HepG2 (cell line): ENCODE measurements around the gene RBM47. TPM values are rescaled to one million over a fixed set of nuclear protein-coding genes. Genes with fewer than 3 reads are reported as not detected.

Experiments used
- ATAC-seq: fragments of 200-7000 bp; cut with Tn5 transposase; 3 replicates; pipeline ENCODE4 v1.9.1; 2020; ENCODE audit warnings: mild to moderate bottlenecking, moderate library complexity
- BruUV-seq: library from RNA; stranded (reverse); fragments of 400-500 nt; replicated peaks from 2 replicates; lab custom pipeline; 2021; lab: Mats Ljungman, UMichigan
- CTCF ChIA-PET: fragments of 300-600 bp; formaldehyde crosslinking; extraction: SDS; loops from one replicate; lab custom pipeline; 2021; ENCODE audit warnings: low total read pairs, inconsistent platforms, low intra/inter-chr PET ratio; lab: Yijun Ruan, JAX
- POLR2A ChIA-PET: fragments of 350-600 bp; sonication (Branson Sonifier 250); formaldehyde crosslinking; loops from one replicate; lab custom pipeline; 2020; ENCODE audit warnings: antibody characterized with exemption, inconsistent platforms; lab: Yijun Ruan, JAX
- DNase-seq: peaks from one replicate; pipeline ENCODE4 v3.0.0-alpha.2; 2015; ENCODE audit warnings: low spot score
- FAIRE-seq: peaks from 3 replicates; lab custom pipeline; 2011; peaks lifted over from hg19 to GRCh38; lab: Jason Lieb, UNC
- H2AFZ ChIP-seq: one replicate; pipeline ENCODE4 v1.6.1; 2011; ENCODE audit warnings: low read length, inconsistent platforms
- H3K27ac ChIP-seq: fragments of 300-600 bp; 3 replicates; pipeline ENCODE4 v1.8.0; 2011; ENCODE audit warnings: mixed run types, mild to moderate bottlenecking, mixed read lengths, low read length, inconsistent platforms; ENCODE audit not compliant: insufficient read depth; ENCODE audit errors: extremely low read length
- H3K27me3 ChIP-seq, 2 experiments: fragments of 200-600 bp in 1 of 2; 2 replicates in 1 of 2; 3 replicates in 1 of 2; pipeline versions ENCODE4 v1.6.0 to v1.8.0; 2011; ENCODE audit warnings: low read length in 2 of 2, mild to moderate bottlenecking in 2 of 2, moderate library complexity in 2 of 2, inconsistent platforms in 1 of 2; ENCODE audit not compliant: insufficient read depth in 2 of 2, control insufficient read depth in 1 of 2
- H3K36me3 ChIP-seq, 2 experiments: fragments of 200-600 bp in 1 of 2; replicated peaks in 1 of 2; 2 replicates in 1 of 2; 3 replicates in 1 of 2; pipeline versions ENCODE4 v1.5.1 to v1.8.0; 2011; ENCODE audit warnings: low read length in 2 of 2, inconsistent platforms in 1 of 2; ENCODE audit not compliant: insufficient read depth in 2 of 2, control insufficient read depth in 1 of 2
- H3K4me1 ChIP-seq: 2 replicates; pipeline ENCODE4 v1.5.1; 2012; ENCODE audit warnings: low read length, inconsistent platforms; ENCODE audit not compliant: insufficient read depth
- H3K4me2 ChIP-seq: 2 replicates; pipeline ENCODE4 v1.6.0; 2011; ENCODE audit warnings: low read depth, low read length, inconsistent platforms
- H3K4me3 ChIP-seq, 3 experiments: fragments of 200-600 bp in 1 of 3; sonication (generic), shearing (Covaris generic) in 1 of 3; replicated peaks in 1 of 3; 2 replicates each; pipeline ENCODE4 v1.5.1; 2011 to 2016; ENCODE audit warnings: low read length in 3 of 3, inconsistent platforms in 2 of 3, low read depth in 2 of 3, mild to moderate bottlenecking in 2 of 3, control low read depth in 1 of 3, mixed read lengths in 1 of 3; ENCODE audit not compliant: insufficient read depth in 1 of 3
- H3K79me2 ChIP-seq: one replicate; pipeline ENCODE4 v1.6.1; 2011; ENCODE audit warnings: low read length, inconsistent platforms; ENCODE audit not compliant: insufficient read depth
- H3K9ac ChIP-seq: 2 replicates; pipeline ENCODE4 v1.6.0; 2011; ENCODE audit warnings: mild to moderate bottlenecking, low read depth, low read length, inconsistent platforms; ENCODE audit not compliant: insufficient read depth
- H3K9me3 ChIP-seq: 2 replicates; pipeline ENCODE4 v1.5.1; 2012; ENCODE audit warnings: mild to moderate bottlenecking, low read length
- H4K20me1 ChIP-seq: 2 replicates; pipeline ENCODE4 v1.6.0; 2011; ENCODE audit warnings: inconsistent platforms, mild to moderate bottlenecking, low read length, moderate library complexity; ENCODE audit not compliant: insufficient read depth
- DNMT1 ChIP-seq: sonication (generic); formaldehyde crosslinking; IDR thresholded peaks from 2 replicates; pipeline ENCODE4 v1.5.1; 2020; ENCODE audit warnings: mild to moderate bottlenecking, missing genetic modification reagents
- KAT7 ChIP-seq: IDR thresholded peaks from 2 replicates; pipeline ENCODE4 v1.6.1; 2018; ENCODE audit warnings: borderline replicate concordance, missing compliant biosample characterization
- KLF6 ChIP-seq: IDR thresholded peaks from 2 replicates; pipeline ENCODE4 v1.8.0; 2016; ENCODE audit warnings: missing biosample characterization, missing genetic modification reagents
- NFIC ChIP-seq: IDR thresholded peaks from 2 replicates; pipeline ENCODE4 v1.6.1; 2012; ENCODE audit warnings: mild to moderate bottlenecking, low read length, inconsistent platforms
- PBX3 ChIP-seq: sonication (generic); formaldehyde crosslinking; IDR thresholded peaks from 2 replicates; pipeline ENCODE4 v1.8.1; 2023; ENCODE audit warnings: missing genetic modification reagents, inconsistent platforms, borderline replicate concordance
- ZNF296 ChIP-seq: sonication (generic); formaldehyde crosslinking; conservative IDR thresholded peaks from 2 replicates; pipeline ENCODE4 v1.5.0; 2020; ENCODE audit warnings: mild to moderate bottlenecking, missing genetic modification reagents
- WGBS: methylation state at CpG from one replicate; pipeline ENCODE4 v1.1.6; 2017; ENCODE audit warnings: low lambda C conversion rate; 5-methylcytosine and 5-hydroxymethylcytosine counted together
- in situ Hi-C: cut with HindIII; loops from 2 replicates; pipeline ENCODE4 v1.10.0; 2017; ENCODE audit warnings: low pct_unique_long_range_greater_than_20kb; ENCODE audit not compliant: extremely low pct_ligation_motif_present
- intact Hi-C: fragments of 100-400 bp; cut with micrococcal nuclease; formaldehyde crosslinking; loops from one replicate; pipeline ENCODE4 v1.10.0; 2022; ENCODE audit not compliant: unreplicated experiment
- polyA plus RNA-seq, 8 experiments: library from polyadenylated mRNA; depleted of rRNA in 3 of 8; stranded (reverse) in 7 of 8; unstranded in 1 of 8; fragments of >200 nt; fragmentation: Illumina TruSeq in 4 of 8; extraction: Trizol in 4 of 8; gene quantifications; 2 replicates each; pipeline versions ENCODE4 v1.2.1 to v1.2.3, GENCODE V29; 2011 to 2016; ENCODE audit warnings: low read depth in 4 of 8, missing spikeins in 1 of 8, mixed read lengths in 1 of 8; ENCODE audit not compliant: insufficient read depth in 1 of 8
- total RNA-seq, 5 experiments: library from RNA; depleted of rRNA; stranded (reverse); fragments of >200 nt; fragmentation: Illumina TruSeq; extraction: Trizol; gene quantifications; 2 replicates each; pipeline ENCODE4 v1.2.3, GENCODE V29; 2016; ENCODE audit warnings: low read depth in 1 of 5

Gene RBM47
- total and polyA plus RNA-seq, 2 of the 13 experiments (the other 11 are each of a cell fraction or from before 2014, with no cell fraction given): 1.2 to 2.5 TPM

- WGBS: 16% methylated on average over 1 of the region's 1 CpG
- Histone ChIP-seq H3K4me2 (no peak overlapping the region), H4K20me1 (no peaks in the 10 kb centered on the region), H3K4me3 (no peak overlapping the region), H3K36me3 (no peaks in the 10 kb centered on the region), H3K4me1 (no peaks in the 10 kb centered on the region), H3K27ac (no peak overlapping the region), H3K79me2 (no peaks in the 10 kb centered on the region), H2AFZ (no peak overlapping the region), H3K9ac (no peak overlapping the region), H3K9me3 (no peaks in the 10 kb centered on the region), H3K27me3 (no peaks in the 10 kb centered on the region)
- in situ Hi-C loops: no loop called here
- DNase-seq (no peak), ATAC-seq (no peak), FAIRE-seq (no peak)
- intact Hi-C loops: no loop called here
- no peak for TF ChIP-seq PBX3 (CRISPR knock-in tag)
- TF ChIP-seq KLF6 (CRISPR knock-in tag): no peak
- TF ChIP-seq ZNF296 (CRISPR knock-in tag): no peak
- TF ChIP-seq DNMT1 (CRISPR knock-in tag): no peak
- no peak for TF ChIP-seq KAT7 (CRISPR knock-in tag)
- no peak for TF ChIP-seq NFIC
- no TSS peak for BruUV-seq
- CTCF ChIA-PET: no interaction called here
- POLR2A ChIA-PET: no interaction called here
These were observed 145.1 kb downstream of the RBM47 start for GRCh38 chr4:40484346-40485090.
